Tibial nerve (tissue), 4 donors: ENCODE data around the gene BNC1. TPM values are rescaled to one million over a fixed set of nuclear protein-coding genes. Genes with fewer than 3 reads are reported as not detected.

Experiments
- DNase-seq, 2 donors: peaks; one replicate each; pipeline ENCODE4 v3.0.0-alpha.2; 2019; ENCODE audit warnings: low spot score in 2 of 2
- H3K27ac ChIP-seq, 4 donors: fragments of 200-600 bp; sonication (generic) in 3 of 4; one replicate each; pipeline ENCODE4 v1.5.1; 2017 to 2019; ENCODE audit warnings: mild to moderate bottlenecking in 1 of 4
- H3K27me3 ChIP-seq, 2 donors: fragments of 200-600 bp; sonication (generic) in 1 of 2; one replicate each; pipeline versions ENCODE4 v1.5.1 to v1.6.0; 2017 to 2019
- H3K36me3 ChIP-seq, 3 donors: fragments of 200-600 bp; sonication (generic); one replicate each; pipeline ENCODE4 v1.5.1; 2018 to 2019
- H3K4me1 ChIP-seq, 4 donors: fragments of 200-600 bp; sonication (generic) in 3 of 4; one replicate each; pipeline ENCODE4 v1.5.1; 2017 to 2019
- H3K4me3 ChIP-seq, 4 donors: fragments of 200-600 bp; sonication (generic) in 3 of 4; one replicate each; pipeline ENCODE4 v1.5.1; 2017 to 2019; ENCODE audit warnings: mild to moderate bottlenecking in 1 of 4, moderate library complexity in 1 of 4
- H3K9me3 ChIP-seq, 4 donors: fragments of 200-600 bp; sonication (generic) in 3 of 4; one replicate each; pipeline ENCODE4 v1.5.1; 2017 to 2019
- EP300 ChIP-seq, 2 donors: sonication (generic); formaldehyde crosslinking; IDR thresholded peaks; one replicate each; pipeline ENCODE4 v1.6.1; 2017; ENCODE audit warnings: antibody characterized with exemption in 2 of 2, mild to moderate bottlenecking in 1 of 2
- POLR2A ChIP-seq, 2 donors: fragments of 450-650 bp; IDR thresholded peaks; one replicate each; pipeline ENCODE4 v1.6.1; 2017; ENCODE audit warnings: antibody characterized with exemption in 2 of 2, mild to moderate bottlenecking in 2 of 2, moderate library complexity in 2 of 2
- WGBS, 2 donors: methylation state at CpG; one replicate each; pipeline ENCODE4 v1.1.5; 2018; 5-methylcytosine and 5-hydroxymethylcytosine counted together
- total RNA-seq, 4 donors: library from RNA; depleted of rRNA; stranded (reverse); fragments of >200 nt; gene quantifications; one replicate each; pipeline ENCODE4 v1.1.0, GENCODE V29; 2016
- TF ChIP-seq, protein P1 (sequence below), 5 experiments: fragments of 200-600 bp in 3 of 5; fragments of 450-650 bp in 2 of 5; sonication (generic) in 3 of 5; IDR thresholded peaks; one replicate each; pipeline ENCODE4 v1.5.1; 2016 to 2019; ENCODE audit warnings: antibody characterized with exemption in 5 of 5, mild to moderate bottlenecking in 3 of 5, moderate library complexity in 2 of 5

Gene BNC1
- total RNA-seq, 4 donors from 2014 or later: under 0.01 to 1.4 (median 0.21) TPM; not detected in 1

- peak overlapping the region; percentile 64 to 98 (median 82) for H3K4me3 ChIP-seq
- TF ChIP-seq, protein P1, sequence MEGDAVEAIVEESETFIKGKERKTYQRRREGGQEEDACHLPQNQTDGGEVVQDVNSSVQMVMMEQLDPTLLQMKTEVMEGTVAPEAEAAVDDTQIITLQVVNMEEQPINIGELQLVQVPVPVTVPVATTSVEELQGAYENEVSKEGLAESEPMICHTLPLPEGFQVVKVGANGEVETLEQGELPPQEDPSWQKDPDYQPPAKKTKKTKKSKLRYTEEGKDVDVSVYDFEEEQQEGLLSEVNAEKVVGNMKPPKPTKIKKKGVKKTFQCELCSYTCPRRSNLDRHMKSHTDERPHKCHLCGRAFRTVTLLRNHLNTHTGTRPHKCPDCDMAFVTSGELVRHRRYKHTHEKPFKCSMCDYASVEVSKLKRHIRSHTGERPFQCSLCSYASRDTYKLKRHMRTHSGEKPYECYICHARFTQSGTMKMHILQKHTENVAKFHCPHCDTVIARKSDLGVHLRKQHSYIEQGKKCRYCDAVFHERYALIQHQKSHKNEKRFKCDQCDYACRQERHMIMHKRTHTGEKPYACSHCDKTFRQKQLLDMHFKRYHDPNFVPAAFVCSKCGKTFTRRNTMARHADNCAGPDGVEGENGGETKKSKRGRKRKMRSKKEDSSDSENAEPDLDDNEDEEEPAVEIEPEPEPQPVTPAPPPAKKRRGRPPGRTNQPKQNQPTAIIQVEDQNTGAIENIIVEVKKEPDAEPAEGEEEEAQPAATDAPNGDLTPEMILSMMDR (IDR thresholded peaks at IDR 0.05): no peak
- no peak for TF ChIP-seq EP300 (IDR thresholded peaks at IDR 0.05)
- TF ChIP-seq POLR2A (IDR thresholded peaks at IDR 0.05): no peak
- H3K27me3 ChIP-seq: no peaks in the 10 kb centered on the region
Observed at GRCh38 chr15:83208367-83208661, 76.2 kb downstream of the BNC1 start.

GRCh38 chr15:83207660-83208366 is 76.7 kb downstream of the BNC1 start, which contains the start of gene HDGFL3:
HDGFL3 (minus strand) TSS chr15:83207823; CDS start chr15:83207414, 409 bp downstream.
- Histone ChIP-seq H3K36me3 (no peaks in the 10 kb centered on the region), H3K9me3 (no peaks in the 10 kb centered on the region), H3K27me3 (no peaks in the 10 kb centered on the region), H3K4me3 (peak within 1 kb of the TSS; percentile 71 to 98 (median 90)), H3K27ac (peak within 1 kb of the TSS; percentile 80 to 97 (median 86)), H3K4me1 (peaks cover 0 to 43% (median 5%) of the 10 kb centered on the region in 4 donors)
- peak; percentile 47 to 50 for DNase-seq
- WGBS, 2 donors: 0 to 1% methylated on average over 36 to 62 of the region's 94 CpGs
- TF ChIP-seq POLR2A (IDR thresholded peaks at IDR 0.05) (no peak), EP300 (IDR thresholded peaks at IDR 0.05) (no peak)
- TF ChIP-seq, protein P1 (IDR thresholded peaks at IDR 0.05): no peak

More at GRCh38 chr15:83208367-83208661, 76.2 kb downstream of the BNC1 start:
- WGBS, 2 donors: 9 to 13% methylated on average over 10 to 11 of the region's 11 CpGs
- H3K4me1 ChIP-seq: peaks cover 0 to 38% (median 5%) of the 10 kb centered on the region in 4 donors
- H3K36me3 ChIP-seq: no peaks in the 10 kb centered on the region
- peak overlapping the region in 3 of 4 donors; percentile 55 to 97 (median 78) for H3K27ac ChIP-seq
- DNase-seq: no peak
- H3K9me3 ChIP-seq: no peaks in the 10 kb centered on the region

DNA sequence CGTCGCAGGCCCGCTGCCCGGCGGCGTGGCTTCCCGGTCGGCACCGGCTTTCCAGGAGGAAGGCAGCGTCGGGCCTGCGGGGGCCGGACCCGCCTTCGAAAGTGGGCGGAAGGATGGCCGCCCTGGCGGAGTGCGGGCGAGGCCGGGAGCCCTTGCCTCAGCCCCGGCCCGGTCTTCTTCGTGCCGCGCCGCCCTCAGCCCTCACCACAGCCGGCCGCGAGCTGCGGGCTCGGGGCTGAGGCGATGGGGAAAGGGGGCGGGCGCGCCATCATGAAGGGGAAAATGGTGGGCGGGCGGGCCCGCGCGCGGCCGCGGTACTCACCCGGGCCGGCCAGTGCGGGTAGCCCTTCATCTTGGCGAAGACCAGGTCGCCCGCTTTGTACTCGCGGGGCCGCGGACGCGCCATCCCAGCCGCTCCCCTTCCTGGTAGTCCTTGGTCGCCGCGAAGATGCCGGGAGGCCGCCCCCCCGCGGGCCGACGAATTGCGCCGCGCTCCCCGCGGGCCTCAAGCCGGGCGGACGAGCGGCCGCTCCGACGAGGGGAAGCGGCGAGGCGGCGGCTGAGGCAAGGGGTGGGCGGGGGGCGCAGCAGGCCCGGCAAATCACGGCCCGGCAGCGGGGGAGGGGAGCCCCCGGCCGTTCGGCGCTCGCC is 77.3 kb downstream of the BNC1 start:
- Histone ChIP-seq H3K4me3 (peak overlapping the region; percentile 71 to 98 (median 90)), H3K36me3 (no peaks in the 10 kb centered on the region), H3K9me3 (no peaks in the 10 kb centered on the region), H3K27ac (peak overlapping the region; percentile 80 to 97 (median 86)), H3K4me1 (peaks cover 0 to 49% (median 5%) of the 10 kb centered on the region in 4 donors), H3K27me3 (no peaks in the 10 kb centered on the region)
- TF ChIP-seq, protein P1 (IDR thresholded peaks at IDR 0.05): peak in 1 of 5 experiments; percentile 18
- TF ChIP-seq EP300 (IDR thresholded peaks at IDR 0.05) (peak in 1 of 2 donors; percentile 18), POLR2A (IDR thresholded peaks at IDR 0.05) (no peak)
- 0 to 1% methylated on average over 18 to 57 of the region's 93 CpGs for WGBS, 2 donors
- peak; percentile 15 to 31 for DNase-seq

GRCh38 chr15:83206526-83207008 is 77.9 kb downstream of the BNC1 start:
- Histone ChIP-seq H3K27ac (peak overlapping the region; percentile 80 to 97 (median 86)), H3K4me3 (peak overlapping the region; percentile 71 to 98 (median 90)), H3K36me3 (no peaks in the 10 kb centered on the region), H3K9me3 (no peaks in the 10 kb centered on the region), H3K27me3 (no peaks in the 10 kb centered on the region), H3K4me1 (peaks cover 0 to 55% (median 5%) of the 10 kb centered on the region in 4 donors)
- WGBS, 2 donors: 0 to 1% methylated on average over 19 to 22 of the region's 25 CpGs
- TF ChIP-seq POLR2A (IDR thresholded peaks at IDR 0.05): no peak
- TF ChIP-seq, protein P1 (IDR thresholded peaks at IDR 0.05): no peak
- no peak for TF ChIP-seq EP300 (IDR thresholded peaks at IDR 0.05)
- peak in 1 of 2 donors; percentile 6 for DNase-seq

Other genes with a start within 250 kb of the BNC1 start
- 100 to 1,000 TPM in 2 of 4 donors, 10 to 100 TPM in 2; 79.8 to 105 (median 99.4) TPM for gene BTBD1, start 217.4 kb downstream of the BNC1 start, total RNA-seq
- gene TM6SF1, start 177.0 kb downstream of the BNC1 start, total RNA-seq: 10 to 100 TPM in 1 of 4 donors, 1 to 10 TPM in 3; 7.5 to 11.2 (median 9.6) TPM
- gene HDGFL3, start 76.8 kb downstream of the BNC1 start, total RNA-seq: 10 to 100 TPM; 25.6 to 54.8 (median 43.4) TPM
- 1 to 10 TPM in 3 of 4 donors, not detected in 1; 1.5 to 3.7 (median 3.1) TPM for gene SH3GL3, start 162.7 kb upstream of the BNC1 start, total RNA-seq